GM03348 (cell line): ENCODE data around the gene HCN3.
"Not testable (repeated sequence)": the region's sequence is repeated elsewhere in the genome, so short reads cannot be mapped to it uniquely, and the experiment has no call there.

Experiments used
- DNase-seq: peaks from one replicate; pipeline ENCODE4 v3.0.0; 2012; ENCODE audit warnings: low spot score

Gene HCN3

GRCh38 chr1:155313261-155313660 is 36.0 kb downstream of the HCN3 start:
- no peak for DNase-seq

- no peak for DNase-seq
Measured at GRCh38 chr1:155316922-155317321, 39.7 kb downstream of the HCN3 start.

GRCh38 chr1:155318082-155318481 is 40.8 kb downstream of the HCN3 start:
- DNase-seq, result no peak

GRCh38 chr1:155319536-155319935 is 42.3 kb downstream of the HCN3 start:
- no peak for DNase-seq

GRCh38 chr1:155320252-155320651 is 43.0 kb downstream of the HCN3 start:
- DNase-seq, result no peak

- peak; percentile 91 for DNase-seq
Measured at GRCh38 chr1:155320661-155321617, 43.7 kb downstream of the HCN3 start, which contains the start of gene RUSC1. Gene RUSC1, plus strand, starts transcription at chr1:155320894. Its CDS starts 880 bp downstream, at chr1:155321774.

GRCh38 chr1:155321639-155322503 is 44.6 kb downstream of the HCN3 start:
- DNase-seq, result no peak

GRCh38 chr1:155322571-155322952 is 45.3 kb downstream of the HCN3 start:
- DNase-seq, result peak; percentile 53

GRCh38 chr1:155322953-155323728 is 45.9 kb downstream of the HCN3 start:
- DNase-seq, result peak; percentile 95

GRCh38 chr1:155323729-155324036 is 46.4 kb downstream of the HCN3 start:
- DNase-seq, result peak; percentile 94

GRCh38 chr1:155324037-155324716 is 46.9 kb downstream of the HCN3 start:
- peak; percentile 99 for DNase-seq

GRCh38 chr1:155324717-155325602 is 47.7 kb downstream of the HCN3 start:
- peak; percentile 77 for DNase-seq

GRCh38 chr1:155325603-155325893 is 48.3 kb downstream of the HCN3 start:
- DNase-seq, result no peak

GRCh38 chr1:155326020-155326526 is 48.8 kb downstream of the HCN3 start:
- no peak for DNase-seq

- no peak for DNase-seq
Measured at GRCh38 chr1:155326631-155327037, 49.4 kb downstream of the HCN3 start.

- DNase-seq, result no peak
Measured at GRCh38 chr1:155327981-155328380, 50.7 kb downstream of the HCN3 start.

GRCh38 chr1:155328856-155329255 is 51.6 kb downstream of the HCN3 start:
- not testable (repeated sequence) for DNase-seq

- DNase-seq, result no peak
Measured at GRCh38 chr1:155329980-155330598, 52.8 kb downstream of the HCN3 start.

- no peak for DNase-seq
Measured at GRCh38 chr1:155334962-155335361, 57.7 kb downstream of the HCN3 start.
